ENCODE measurements around the gene DCLRE1B.

DNA sequence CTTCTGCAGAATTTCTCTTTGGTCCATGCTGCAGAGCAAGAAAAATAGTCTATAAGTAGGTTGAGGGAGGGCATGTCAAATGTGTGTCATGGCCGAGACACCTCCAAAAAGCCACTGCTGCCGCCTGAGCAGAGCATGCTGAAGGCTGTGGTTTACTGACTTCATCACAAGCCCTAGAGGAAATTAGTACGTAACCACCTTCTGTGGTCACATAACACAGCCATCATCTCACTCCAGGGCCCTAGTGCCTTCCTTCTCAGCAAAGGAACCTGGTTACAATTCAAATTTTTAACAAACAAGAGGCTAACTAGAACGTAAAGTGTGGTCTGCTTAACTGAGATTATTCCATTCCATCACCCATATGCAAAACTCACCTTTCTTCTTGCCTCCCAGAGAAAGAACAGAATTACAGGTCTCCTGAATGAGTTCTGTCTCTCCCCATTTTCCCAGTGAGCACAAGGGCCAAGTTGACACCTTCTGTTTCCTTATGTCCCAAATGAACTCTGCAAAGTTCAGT, 33.5 kb upstream of the DCLRE1B start, which contains the start of gene PTPN22:
- TF ChIP-seq, protein P1, sequence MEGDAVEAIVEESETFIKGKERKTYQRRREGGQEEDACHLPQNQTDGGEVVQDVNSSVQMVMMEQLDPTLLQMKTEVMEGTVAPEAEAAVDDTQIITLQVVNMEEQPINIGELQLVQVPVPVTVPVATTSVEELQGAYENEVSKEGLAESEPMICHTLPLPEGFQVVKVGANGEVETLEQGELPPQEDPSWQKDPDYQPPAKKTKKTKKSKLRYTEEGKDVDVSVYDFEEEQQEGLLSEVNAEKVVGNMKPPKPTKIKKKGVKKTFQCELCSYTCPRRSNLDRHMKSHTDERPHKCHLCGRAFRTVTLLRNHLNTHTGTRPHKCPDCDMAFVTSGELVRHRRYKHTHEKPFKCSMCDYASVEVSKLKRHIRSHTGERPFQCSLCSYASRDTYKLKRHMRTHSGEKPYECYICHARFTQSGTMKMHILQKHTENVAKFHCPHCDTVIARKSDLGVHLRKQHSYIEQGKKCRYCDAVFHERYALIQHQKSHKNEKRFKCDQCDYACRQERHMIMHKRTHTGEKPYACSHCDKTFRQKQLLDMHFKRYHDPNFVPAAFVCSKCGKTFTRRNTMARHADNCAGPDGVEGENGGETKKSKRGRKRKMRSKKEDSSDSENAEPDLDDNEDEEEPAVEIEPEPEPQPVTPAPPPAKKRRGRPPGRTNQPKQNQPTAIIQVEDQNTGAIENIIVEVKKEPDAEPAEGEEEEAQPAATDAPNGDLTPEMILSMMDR (IDR thresholded peaks at IDR 0.05; ENCODE audit: poor library complexity), result no peak
- TF ChIP-seq EZH2 (IDR thresholded peaks at IDR 0.05; ENCODE audit: borderline replicate concordance), result no peak
- no peak for TF ChIP-seq EZH2phosphoT487 (IDR thresholded peaks at IDR 0.05; ENCODE audit: low read depth, severe bottlenecking, unreplicated experiment)

All from hepatocyte (in vitro differentiated cells).